Effector CD4-positive, alpha-beta T cell (primary cell): ENCODE results near the gene VIPR2. TPM values are rescaled to one million over a fixed set of nuclear protein-coding genes. Genes with fewer than 3 reads are reported as not detected.
"Not testable (repeated sequence)": the region's sequence is repeated elsewhere in the genome, so short reads cannot be mapped to it uniquely, and the experiment has no call there.

Experiments used
- DNase-seq: peaks from one replicate; pipeline ENCODE4 v3.0.0-alpha.2; 2020
- total RNA-seq: gene quantifications from one replicate; lab custom pipeline; 2026; lab: John Stamatoyannopoulos, UW

VIPR2 gene
- not detected for total RNA-seq

- DNase-seq = no peak
These were observed at the start of gene VIPR2 for GRCh38 chr7:159144758-159145489. Gene VIPR2 (minus strand): TSS chr7:159144867. CDS start chr7:159144771, 96 bp downstream.

DNA sequence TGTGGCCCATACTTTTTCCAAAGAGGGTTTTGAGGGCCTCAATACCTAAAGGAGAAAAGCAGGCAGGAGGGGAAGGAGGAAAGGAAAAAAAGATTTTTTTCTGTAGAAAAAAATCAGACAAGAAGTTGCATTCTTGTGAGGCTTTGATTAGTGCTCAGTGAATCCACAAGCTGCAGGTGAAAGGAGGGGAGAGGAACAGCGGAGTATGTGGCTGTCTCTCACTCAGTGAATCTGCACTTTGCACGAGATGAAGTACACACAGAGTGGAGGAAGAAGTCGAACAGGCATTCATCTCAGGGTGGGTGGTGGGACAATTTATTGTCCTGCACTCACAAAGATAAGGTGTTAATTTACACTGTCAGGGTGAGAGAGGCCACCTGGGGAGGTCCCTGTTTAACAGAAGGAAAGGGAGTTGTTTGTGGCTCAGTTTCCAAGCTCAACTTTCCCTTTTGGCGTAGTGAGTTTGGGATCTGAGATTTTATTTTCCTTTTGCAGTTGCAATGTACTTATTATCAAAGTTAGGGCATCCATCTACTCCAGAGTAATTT, 49.0 kb upstream of the VIPR2 start:
- no peak for DNase-seq

GRCh38 chr7:159192725-159193453, 48.2 kb upstream of the VIPR2 start:
- DNase-seq = no peak

DNA sequence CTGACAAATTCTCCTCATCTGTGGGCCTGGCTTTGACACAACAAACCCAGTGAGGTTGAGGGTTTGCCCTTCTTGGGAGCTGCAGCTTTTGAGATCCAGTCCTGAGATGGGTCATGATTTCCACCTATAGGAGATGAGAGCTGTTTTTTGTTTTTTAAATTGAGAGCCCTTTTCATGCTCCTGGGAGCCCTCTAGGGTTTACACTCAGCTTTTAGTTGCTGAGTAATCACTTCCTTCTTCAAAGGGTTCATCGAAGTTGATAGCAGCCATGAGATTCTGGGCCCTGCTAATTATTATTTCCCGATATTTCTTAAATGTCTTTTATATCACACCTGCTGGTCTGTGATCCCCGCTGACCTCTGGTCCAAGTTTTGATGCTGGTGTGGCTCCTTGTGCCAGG, 47.3 kb upstream of the VIPR2 start:
- DNase-seq = no peak

DNA sequence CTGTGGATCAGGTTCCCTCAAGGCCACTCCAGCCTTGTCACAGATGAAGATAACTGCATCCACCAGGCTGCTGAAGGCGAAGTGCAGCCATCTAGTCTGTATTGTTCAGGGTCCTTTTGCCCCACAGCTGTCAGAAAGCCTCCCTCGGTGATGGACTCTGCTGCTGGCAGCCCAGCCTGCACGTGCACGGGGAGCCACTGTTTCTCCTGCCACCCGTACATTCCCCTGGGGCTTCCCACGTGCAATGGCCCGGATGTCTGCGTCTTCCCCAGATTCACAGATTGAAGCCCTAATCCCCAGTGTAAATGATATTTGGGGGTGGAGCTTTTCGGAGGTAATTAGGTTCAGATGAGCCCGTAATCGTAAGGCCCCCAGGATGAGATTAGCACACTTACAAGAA, 46.6 kb upstream of the VIPR2 start:
- DNase-seq = no peak

GRCh38 chr7:159188011-159188410, 43.3 kb upstream of the VIPR2 start:
- DNase-seq = no peak

GRCh38 chr7:159179241-159179640, 34.6 kb upstream of the VIPR2 start:
- no peak for DNase-seq

DNA sequence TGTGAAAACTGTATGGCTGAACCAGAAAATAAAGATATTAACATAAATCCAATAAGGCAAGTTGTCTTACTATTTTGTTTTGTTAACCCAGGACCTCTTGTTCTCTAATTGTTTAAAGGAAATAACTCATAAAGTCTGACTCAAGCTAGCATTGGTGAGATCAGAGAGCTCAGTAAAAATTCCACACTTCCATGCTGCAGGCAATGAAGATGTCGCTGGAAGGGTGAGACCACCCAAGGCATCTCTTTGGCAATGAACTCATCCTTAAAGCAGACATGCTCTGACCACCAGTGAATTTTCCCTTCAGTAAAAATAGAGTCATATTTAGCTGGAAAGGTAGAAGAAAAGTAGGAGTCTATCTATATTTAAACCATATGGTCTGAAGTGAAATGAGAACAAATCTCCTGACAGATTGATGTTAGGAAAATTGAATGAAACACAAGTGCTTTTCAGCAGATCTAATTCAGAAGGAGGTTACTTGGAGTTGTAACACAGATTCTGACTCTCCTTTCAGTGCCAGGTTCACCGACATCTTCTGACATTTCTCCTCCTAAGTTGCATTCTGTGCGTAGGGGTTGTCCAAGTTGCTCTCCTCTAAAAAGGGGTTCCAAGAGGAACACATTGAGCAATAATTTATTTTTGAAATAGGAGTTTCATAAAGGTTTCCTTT, 32.8 kb upstream of the VIPR2 start:
- DNase-seq = no peak

DNA sequence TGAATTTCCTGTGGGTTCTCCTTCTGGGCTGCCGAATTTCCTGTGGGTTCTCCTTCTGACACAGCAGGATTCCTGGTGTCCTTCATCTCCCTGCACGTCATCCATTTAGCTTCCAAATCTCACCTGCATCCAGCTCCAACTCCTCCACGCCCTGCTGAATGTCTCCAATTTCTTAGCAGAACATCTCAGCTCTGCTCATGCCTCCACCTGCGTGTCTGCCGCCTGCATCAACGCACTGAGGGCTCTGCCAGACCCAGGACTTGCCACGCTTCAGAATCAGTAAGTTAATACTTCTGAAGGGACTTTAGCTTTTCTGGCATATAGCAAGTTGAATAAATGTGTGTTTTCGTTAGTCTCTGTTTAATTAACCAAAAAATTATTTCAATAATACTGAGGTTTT, 31.1 kb upstream of the VIPR2 start:
- DNase-seq = no peak

DNA sequence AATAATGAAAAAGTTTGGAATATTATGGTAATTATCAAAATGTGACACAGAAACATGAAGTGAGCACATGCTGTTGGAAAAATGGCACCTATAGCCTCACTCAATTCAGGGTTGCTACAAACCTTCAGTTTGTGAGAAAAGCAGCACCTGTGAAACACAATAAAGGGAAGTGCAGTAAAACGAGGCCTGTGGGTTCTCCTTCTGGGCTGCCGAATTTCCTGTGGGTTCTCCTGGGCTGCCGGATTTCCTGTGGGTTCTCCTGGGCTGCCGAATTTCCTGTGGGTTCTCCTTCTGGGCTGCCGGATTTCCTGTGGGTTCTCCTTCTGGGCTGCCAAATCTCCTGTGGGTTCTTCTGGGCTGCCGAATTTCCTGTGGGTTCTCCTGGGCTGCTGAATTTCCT, 30.4 kb upstream of the VIPR2 start:
- not testable (repeated sequence) for DNase-seq

- DNase-seq = no peak
These were observed 27.7 kb upstream of the VIPR2 start for GRCh38 chr7:159172400-159172799.

GRCh38 chr7:159169391-159169790, 24.7 kb upstream of the VIPR2 start:
- DNase-seq = no peak

DNA sequence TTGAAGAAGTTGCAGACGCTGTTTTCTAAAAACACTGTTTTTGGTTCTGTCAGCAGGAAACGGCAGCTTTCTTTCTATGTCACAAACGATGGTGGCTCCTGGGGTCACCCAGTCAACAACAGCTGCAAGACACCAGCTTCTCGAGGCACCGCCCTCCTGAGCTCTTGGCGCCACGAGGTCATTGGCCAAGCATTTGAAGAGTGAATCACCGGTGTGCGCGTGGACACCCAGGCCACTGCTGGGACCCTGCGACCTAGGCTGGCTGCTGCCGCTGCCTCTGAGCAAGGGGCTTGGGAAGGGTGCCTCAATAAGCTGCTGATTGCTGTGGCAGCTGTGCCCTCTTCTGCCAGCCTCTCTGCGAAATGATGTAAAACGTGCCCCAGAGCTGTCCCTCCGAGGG, 22.5 kb upstream of the VIPR2 start:
- no peak for DNase-seq

GRCh38 chr7:159166530-159166929, 21.9 kb upstream of the VIPR2 start:
- DNase-seq = no peak

DNA sequence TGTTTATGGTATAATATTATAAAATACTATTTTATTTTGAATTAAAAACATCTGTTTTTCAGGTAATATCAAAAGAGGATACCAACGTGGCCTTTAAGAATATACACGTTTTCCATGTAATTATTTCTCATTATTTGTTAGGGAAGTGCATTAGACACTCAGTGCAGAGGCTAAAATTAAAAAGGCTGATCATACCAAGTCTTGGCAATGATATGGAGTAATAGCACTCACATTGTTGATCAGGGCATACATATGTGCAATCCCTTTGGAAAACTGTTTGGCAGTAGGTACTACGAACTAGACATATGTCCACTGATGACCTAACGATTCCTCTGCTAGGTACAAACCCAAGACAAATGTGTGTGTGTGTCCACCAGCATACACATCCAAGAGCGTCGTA, 20.7 kb upstream of the VIPR2 start:
- no peak for DNase-seq

DNA sequence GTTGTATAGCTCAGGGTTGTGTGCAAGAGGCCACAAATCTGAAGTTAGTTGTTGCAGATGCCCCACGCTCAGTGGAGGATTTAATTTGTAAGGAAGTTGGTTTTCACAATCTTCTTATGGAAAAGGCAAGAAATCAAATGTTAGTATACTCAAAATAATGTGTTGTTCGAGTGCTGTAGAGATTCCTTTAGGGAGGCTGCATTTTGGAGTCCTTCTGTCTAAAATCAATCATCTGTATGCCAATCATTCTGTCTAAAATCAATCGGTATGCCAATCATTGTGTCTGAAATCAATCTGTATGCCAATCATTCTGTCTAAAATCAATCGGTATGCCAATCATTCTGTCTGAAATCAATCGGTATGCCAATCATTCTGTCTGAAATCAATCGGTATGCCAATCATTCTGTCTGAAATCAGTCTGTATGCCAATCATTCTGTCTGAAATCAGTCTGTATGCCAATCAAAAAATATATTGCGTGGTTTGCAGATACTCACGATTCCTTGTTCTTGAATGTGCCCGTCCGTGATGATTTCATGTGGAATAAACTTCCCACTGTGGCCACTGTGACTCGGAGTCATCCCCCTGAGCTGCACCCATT, 19.1 kb upstream of the VIPR2 start:
- not testable (repeated sequence) for DNase-seq

- not testable (repeated sequence) for DNase-seq
These were observed 17.5 kb upstream of the VIPR2 start for GRCh38 chr7:159162050-159162626.

- no peak for DNase-seq
These were observed 15.8 kb upstream of the VIPR2 start for GRCh38 chr7:159160450-159160849.

DNA sequence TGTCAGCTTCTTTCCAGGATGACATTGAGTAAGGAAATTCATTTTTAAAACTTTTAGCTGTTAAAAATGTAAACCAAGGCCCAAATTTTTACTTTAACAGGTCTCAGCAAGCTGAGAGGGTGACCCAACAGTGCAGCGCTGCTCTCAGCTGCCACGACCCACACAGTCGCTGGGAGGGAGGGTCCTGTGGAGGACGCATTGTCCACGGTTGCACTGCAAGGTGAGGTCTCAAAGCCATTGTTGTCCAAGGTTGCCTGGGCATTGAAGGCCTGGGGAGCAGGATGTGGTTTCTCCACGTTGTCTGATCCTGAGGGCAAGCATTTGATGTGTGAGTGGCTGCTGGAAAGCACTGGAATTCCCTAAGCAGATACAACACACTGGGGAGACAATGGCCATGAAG, 15.1 kb upstream of the VIPR2 start:
- no peak for DNase-seq

- no peak for DNase-seq
These were observed 14.3 kb upstream of the VIPR2 start for GRCh38 chr7:159158888-159159405.

- DNase-seq = no peak
These were observed 13.6 kb upstream of the VIPR2 start for GRCh38 chr7:159158125-159158887.

- no peak for DNase-seq
These were observed 13.0 kb upstream of the VIPR2 start for GRCh38 chr7:159157714-159158113.
